ENCODE results near the gene ISYNA1.

Gene ISYNA1

GRCh38 chr19:18419195-18419698 is 18.7 kb downstream of the ISYNA1 start, which contains the start of gene SSBP4:
Gene SSBP4, plus strand, starts transcription at chr19:18419398. Its CDS starts 251 bp downstream, at chr19:18419649.
- peak within 1 kb of the TSS; percentile 51 for H3K27ac ChIP-seq
- H2AFZ ChIP-seq, result peak within 1 kb of the TSS; percentile 73
- H3K9me3 ChIP-seq (ENCODE audit: control insufficient read depth, low read length), result no peaks in the 10 kb centered on the region
- peaks cover 22% of the 10 kb centered on the region for H3K4me1 ChIP-seq
- H3K4me2 ChIP-seq (ENCODE audit: low read length), result peak within 1 kb of the TSS; percentile 86
- no peaks in the 10 kb centered on the region for H3K36me3 ChIP-seq (ENCODE audit: control insufficient read depth, insufficient read depth, low read length)
- peak within 1 kb of the TSS; percentile 78 for H3K4me3 ChIP-seq (ENCODE audit: low read depth, low read length)
- no peak within 1 kb of the TSS for H3K9ac ChIP-seq
- H3K79me2 ChIP-seq, result no peaks in the 10 kb centered on the region
- H3K27me3 ChIP-seq (ENCODE audit: control insufficient read depth, insufficient read depth, low read length), result no peaks in the 10 kb centered on the region
- TF ChIP-seq, protein P1, sequence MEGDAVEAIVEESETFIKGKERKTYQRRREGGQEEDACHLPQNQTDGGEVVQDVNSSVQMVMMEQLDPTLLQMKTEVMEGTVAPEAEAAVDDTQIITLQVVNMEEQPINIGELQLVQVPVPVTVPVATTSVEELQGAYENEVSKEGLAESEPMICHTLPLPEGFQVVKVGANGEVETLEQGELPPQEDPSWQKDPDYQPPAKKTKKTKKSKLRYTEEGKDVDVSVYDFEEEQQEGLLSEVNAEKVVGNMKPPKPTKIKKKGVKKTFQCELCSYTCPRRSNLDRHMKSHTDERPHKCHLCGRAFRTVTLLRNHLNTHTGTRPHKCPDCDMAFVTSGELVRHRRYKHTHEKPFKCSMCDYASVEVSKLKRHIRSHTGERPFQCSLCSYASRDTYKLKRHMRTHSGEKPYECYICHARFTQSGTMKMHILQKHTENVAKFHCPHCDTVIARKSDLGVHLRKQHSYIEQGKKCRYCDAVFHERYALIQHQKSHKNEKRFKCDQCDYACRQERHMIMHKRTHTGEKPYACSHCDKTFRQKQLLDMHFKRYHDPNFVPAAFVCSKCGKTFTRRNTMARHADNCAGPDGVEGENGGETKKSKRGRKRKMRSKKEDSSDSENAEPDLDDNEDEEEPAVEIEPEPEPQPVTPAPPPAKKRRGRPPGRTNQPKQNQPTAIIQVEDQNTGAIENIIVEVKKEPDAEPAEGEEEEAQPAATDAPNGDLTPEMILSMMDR (IDR thresholded peaks at IDR 0.05), result no peak

DNA sequence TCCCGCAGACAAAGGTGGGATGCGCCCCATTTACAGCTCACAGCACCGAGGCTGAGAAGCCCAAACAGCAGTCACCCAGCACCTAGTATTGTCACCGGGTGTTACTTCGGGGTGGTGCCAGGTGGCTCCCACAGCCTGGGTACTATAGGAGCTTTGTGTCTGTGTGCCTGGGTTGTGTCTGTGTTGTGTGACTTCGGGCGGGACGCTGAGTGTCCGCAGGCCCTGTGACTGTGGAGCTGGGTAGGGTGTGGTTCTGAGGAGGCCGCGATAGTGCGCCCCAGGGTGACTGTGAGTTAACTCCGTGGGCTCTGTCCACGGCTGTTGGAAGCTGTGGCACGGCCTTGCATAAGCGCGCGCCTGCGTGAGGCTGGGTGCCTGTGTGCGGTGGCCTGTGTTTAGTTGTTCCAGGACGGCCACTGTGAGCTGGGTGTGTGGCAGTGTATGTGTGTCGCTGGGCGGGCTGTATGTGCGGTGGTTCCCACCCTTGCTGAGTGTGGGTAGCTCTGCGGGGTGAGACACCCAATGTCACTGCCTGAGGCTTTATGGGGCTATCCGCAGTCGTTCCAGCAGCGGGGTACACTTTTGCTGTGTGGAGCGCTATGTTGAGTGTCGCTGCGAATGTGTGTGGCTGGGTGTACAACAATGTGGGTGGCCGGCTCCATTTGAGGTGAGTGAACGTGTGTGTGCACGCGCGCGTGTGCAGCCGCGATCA is 19.3 kb downstream of the ISYNA1 start:
- Histone ChIP-seq H3K4me1 (peaks cover 21% of the 10 kb centered on the region), H3K79me2 (no peaks in the 10 kb centered on the region), H3K27me3 (ENCODE audit: control insufficient read depth, insufficient read depth, low read length) (no peaks in the 10 kb centered on the region), H3K9ac (no peak overlapping the region), H3K27ac (peak overlapping the region; percentile 51), H2AFZ (peak overlapping the region; percentile 73), H3K4me2 (ENCODE audit: low read length) (peak overlapping the region; percentile 76), H3K4me3 (ENCODE audit: low read depth, low read length) (peak overlapping the region; percentile 46), H3K36me3 (ENCODE audit: control insufficient read depth, insufficient read depth, low read length) (no peaks in the 10 kb centered on the region), H3K9me3 (ENCODE audit: control insufficient read depth, low read length) (no peaks in the 10 kb centered on the region)
- TF ChIP-seq, protein P1 (IDR thresholded peaks at IDR 0.05), result no peak

- H3K27ac ChIP-seq, result peak overlapping the region; percentile 88
- H3K4me1 ChIP-seq, result peaks cover 20% of the 10 kb centered on the region
- H3K79me2 ChIP-seq, result no peaks in the 10 kb centered on the region
- H3K4me2 ChIP-seq (ENCODE audit: low read length), result peak overlapping the region; percentile 90
- H3K9me3 ChIP-seq (ENCODE audit: control insufficient read depth, low read length), result no peaks in the 10 kb centered on the region
- peak overlapping the region; percentile 63 for H3K4me3 ChIP-seq (ENCODE audit: low read depth, low read length)
- H2AFZ ChIP-seq, result peak overlapping the region; percentile 93
- no peaks in the 10 kb centered on the region for H3K36me3 ChIP-seq (ENCODE audit: control insufficient read depth, insufficient read depth, low read length)
- TF ChIP-seq, protein P1 (IDR thresholded peaks at IDR 0.05), result no peak
- H3K9ac ChIP-seq, result no peak overlapping the region
- H3K27me3 ChIP-seq (ENCODE audit: control insufficient read depth, insufficient read depth, low read length), result no peaks in the 10 kb centered on the region
Measured at GRCh38 chr19:18418029-18418482, 19.9 kb downstream of the ISYNA1 start.

DNA sequence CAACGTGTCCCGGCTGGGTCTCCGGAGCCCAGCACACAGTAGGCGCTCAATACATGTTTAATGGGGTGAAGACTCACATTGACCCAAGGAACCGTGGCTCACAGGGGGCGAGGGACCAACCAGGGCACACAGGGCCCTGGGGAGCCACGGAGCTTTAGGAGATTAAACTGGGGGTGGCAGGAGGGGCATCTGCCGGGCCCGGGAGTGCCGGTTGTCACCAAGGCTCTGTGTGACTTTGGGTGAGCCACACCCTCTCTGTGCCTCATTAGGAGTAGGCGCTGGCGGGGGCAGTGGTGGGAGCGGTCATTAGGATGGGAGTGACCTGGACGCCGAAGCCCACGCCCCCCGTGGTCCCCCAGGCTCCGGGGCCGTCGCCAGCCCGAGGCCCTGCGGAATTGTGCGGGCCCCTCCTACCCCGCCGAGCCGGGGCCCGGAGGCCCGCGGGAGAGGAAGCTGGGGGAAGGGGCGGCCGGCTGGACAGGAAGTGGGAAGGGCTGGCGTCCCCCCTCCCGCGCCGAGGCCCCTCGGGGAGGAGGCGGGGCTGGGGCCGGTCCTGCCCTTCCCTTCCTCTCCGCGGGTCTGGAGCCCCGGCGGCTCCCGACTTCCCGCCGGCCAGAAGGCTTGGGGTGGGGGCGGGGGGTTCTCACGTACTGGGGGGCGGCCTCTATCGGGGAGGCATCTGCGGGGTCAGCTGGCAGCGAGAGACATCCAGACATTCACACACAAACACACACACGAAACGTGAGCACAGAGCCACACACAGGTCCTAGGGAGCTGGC is 20.5 kb downstream of the ISYNA1 start:
- H3K27ac ChIP-seq, result peak overlapping the region; percentile 88
- no peaks in the 10 kb centered on the region for H3K79me2 ChIP-seq
- H3K9ac ChIP-seq, result no peak overlapping the region
- H3K27me3 ChIP-seq (ENCODE audit: control insufficient read depth, insufficient read depth, low read length), result no peaks in the 10 kb centered on the region
- H3K36me3 ChIP-seq (ENCODE audit: control insufficient read depth, insufficient read depth, low read length), result no peaks in the 10 kb centered on the region
- H3K4me1 ChIP-seq, result peaks cover 20% of the 10 kb centered on the region
- peak overlapping the region; percentile 93 for H2AFZ ChIP-seq
- H3K9me3 ChIP-seq (ENCODE audit: control insufficient read depth, low read length), result no peaks in the 10 kb centered on the region
- H3K4me2 ChIP-seq (ENCODE audit: low read length), result peak overlapping the region; percentile 90
- peak overlapping the region; percentile 63 for H3K4me3 ChIP-seq (ENCODE audit: low read depth, low read length)
- TF ChIP-seq, protein P1 (IDR thresholded peaks at IDR 0.05), result no peak
